Subcutaneous adipose tissue (tissue), 4 donors: ENCODE measurements around the gene LRMDA. TPM values are rescaled to one million over a fixed set of nuclear protein-coding genes. Genes with fewer than 3 reads are reported as not detected.

ENCODE experiments used
- CTCF ChIP-seq: fragments of 450-650 bp; IDR thresholded peaks from one replicate; pipeline ENCODE4 v1.5.1; 2016; ENCODE audit warnings: low read depth, mild to moderate bottlenecking, control low read depth, antibody characterized with exemption, moderate library complexity
- small RNA-seq: library from RNA; depleted of rRNA; stranded (forward); fragments of <200 nt; gene quantifications from one replicate; pipeline ENCODE3, GENCODE V24; 2016
- total RNA-seq, 4 donors: library from RNA; depleted of rRNA; stranded (reverse); fragments of >200 nt; gene quantifications; one replicate each; pipeline ENCODE4 v1.1.0, GENCODE V29; 2016

Gene LRMDA
- total RNA-seq, 4 donors from 2014 or later = 17.4 to 92.1 (median 22.8) TPM

- TF ChIP-seq CTCF = no peak
Observed at GRCh38 chr10:76581506-76582256, 1150.3 kb downstream of the LRMDA start.

GRCh38 chr10:76582531-76582930 lies 1151.1 kb downstream of the LRMDA start:
- no peak for TF ChIP-seq CTCF

- TF ChIP-seq CTCF = no peak
Observed at GRCh38 chr10:76583711-76584161, 1152.3 kb downstream of the LRMDA start.

Small RNA genes within 50 kb of the gene (small RNA-seq; reads per million reads assigned to genes)
- gene MIR606 (not detected), gene RN7SL518P (not detected), gene RNU6-673P (not detected)

Other genes with a start within 250 kb of the LRMDA start
- gene VDAC2, start 220.8 kb upstream of the LRMDA start, total RNA-seq = 100 to 1,000 TPM; 133 to 163 (median 149) TPM
- 10 to 100 TPM in 3 of 4 donors, 1 to 10 TPM in 1; 6.7 to 29.0 (median 21.7) TPM for gene COMTD1, start 195.7 kb upstream of the LRMDA start, total RNA-seq
- gene ZNF503, start 29.9 kb upstream of the LRMDA start, total RNA-seq = 1 to 10 TPM; 4.1 to 9.2 (median 7.1) TPM